Measurements from ENCODE around the gene ATP6V1C2.
"Not testable (repeated sequence)": the region's sequence is repeated elsewhere in the genome, so short reads cannot be mapped to it uniquely, and the experiment has no call there.

The ATP6V1C2 gene

DNA sequence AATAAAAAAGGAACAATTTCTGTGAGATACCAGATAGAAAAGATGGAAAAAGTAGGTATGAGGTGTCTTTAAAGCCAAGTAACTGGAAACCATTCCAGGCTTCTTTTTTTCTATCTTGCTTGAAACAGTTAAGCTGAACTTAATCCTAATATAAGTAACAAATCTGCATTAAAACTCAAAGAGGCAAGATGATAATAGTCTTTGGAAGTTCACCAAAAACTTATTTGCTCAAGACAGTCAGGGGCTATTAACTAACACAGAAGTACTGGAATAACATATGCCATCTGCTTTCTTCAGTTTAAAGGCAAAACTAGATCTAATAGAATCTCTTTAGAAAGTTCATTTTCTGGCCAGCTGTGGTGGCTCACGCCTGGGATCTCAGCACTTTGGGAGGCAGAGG lies 72.4 kb downstream of the ATP6V1C2 start:
- DNase-seq (ENCODE audit: extremely low read depth, low read depth), result no peak
- TF ChIP-seq, protein P1, sequence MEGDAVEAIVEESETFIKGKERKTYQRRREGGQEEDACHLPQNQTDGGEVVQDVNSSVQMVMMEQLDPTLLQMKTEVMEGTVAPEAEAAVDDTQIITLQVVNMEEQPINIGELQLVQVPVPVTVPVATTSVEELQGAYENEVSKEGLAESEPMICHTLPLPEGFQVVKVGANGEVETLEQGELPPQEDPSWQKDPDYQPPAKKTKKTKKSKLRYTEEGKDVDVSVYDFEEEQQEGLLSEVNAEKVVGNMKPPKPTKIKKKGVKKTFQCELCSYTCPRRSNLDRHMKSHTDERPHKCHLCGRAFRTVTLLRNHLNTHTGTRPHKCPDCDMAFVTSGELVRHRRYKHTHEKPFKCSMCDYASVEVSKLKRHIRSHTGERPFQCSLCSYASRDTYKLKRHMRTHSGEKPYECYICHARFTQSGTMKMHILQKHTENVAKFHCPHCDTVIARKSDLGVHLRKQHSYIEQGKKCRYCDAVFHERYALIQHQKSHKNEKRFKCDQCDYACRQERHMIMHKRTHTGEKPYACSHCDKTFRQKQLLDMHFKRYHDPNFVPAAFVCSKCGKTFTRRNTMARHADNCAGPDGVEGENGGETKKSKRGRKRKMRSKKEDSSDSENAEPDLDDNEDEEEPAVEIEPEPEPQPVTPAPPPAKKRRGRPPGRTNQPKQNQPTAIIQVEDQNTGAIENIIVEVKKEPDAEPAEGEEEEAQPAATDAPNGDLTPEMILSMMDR (IDR thresholded peaks at IDR 0.05; ENCODE audit: low read depth, low read length), result no peak

- TF ChIP-seq, protein P1 (IDR thresholded peaks at IDR 0.05; ENCODE audit: low read depth, low read length), result no peak
- DNase-seq (ENCODE audit: extremely low read depth, low read depth), result no peak
Measured at GRCh38 chr2:10794876-10795275, 73.4 kb downstream of the ATP6V1C2 start.

- DNase-seq (ENCODE audit: extremely low read depth, low read depth), result no peak
- TF ChIP-seq, protein P1 (IDR thresholded peaks at IDR 0.05; ENCODE audit: low read depth, low read length), result no peak
Measured at GRCh38 chr2:10795508-10796046, 74.1 kb downstream of the ATP6V1C2 start.

DNA sequence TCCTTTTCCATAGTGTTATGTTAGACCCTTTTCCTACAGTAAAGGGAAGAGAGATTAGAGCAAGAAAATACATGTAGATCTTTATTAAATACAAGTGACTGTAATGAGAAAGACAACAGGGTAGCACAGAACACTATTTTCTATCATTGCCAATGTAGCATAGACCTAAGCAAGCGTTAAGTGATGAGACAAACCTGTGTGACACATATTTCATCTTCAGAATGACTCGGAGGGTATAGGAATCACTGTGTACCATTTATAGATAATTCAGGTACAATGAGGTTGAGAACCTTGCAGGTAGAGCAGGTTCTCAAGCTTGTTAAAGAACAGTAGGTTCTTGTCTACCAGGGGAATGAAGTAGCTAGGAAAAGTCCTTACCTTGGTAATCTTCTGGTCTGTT lies 75.3 kb downstream of the ATP6V1C2 start:
- DNase-seq (ENCODE audit: extremely low read depth, low read depth), result no peak
- TF ChIP-seq, protein P1 (IDR thresholded peaks at IDR 0.05; ENCODE audit: low read depth, low read length), result no peak

- no peak for DNase-seq (ENCODE audit: extremely low read depth, low read depth)
- TF ChIP-seq, protein P1 (IDR thresholded peaks at IDR 0.05; ENCODE audit: low read depth, low read length), result no peak
Measured at GRCh38 chr2:10798783-10799182, 77.4 kb downstream of the ATP6V1C2 start.

DNA sequence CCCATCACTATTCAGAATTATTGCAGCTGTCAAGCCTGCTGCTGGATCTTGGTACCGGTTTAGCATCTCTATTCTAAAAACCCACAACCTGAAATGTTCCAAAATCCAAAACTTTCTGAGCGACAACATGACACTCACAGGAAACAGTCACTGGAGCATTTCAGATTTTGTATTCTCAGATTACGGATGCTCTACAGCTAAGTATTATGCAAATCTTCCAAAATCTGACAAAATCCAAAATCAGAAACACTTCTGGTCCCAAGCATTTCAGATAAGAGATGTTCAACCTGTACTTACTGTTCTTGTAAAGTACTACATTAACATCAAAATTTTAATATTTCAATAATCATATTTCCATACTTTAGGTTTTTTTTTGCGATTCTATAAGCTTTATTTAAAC lies 78.7 kb downstream of the ATP6V1C2 start:
- no peak for DNase-seq (ENCODE audit: extremely low read depth, low read depth)
- TF ChIP-seq, protein P1 (IDR thresholded peaks at IDR 0.05; ENCODE audit: low read depth, low read length), result no peak

DNA sequence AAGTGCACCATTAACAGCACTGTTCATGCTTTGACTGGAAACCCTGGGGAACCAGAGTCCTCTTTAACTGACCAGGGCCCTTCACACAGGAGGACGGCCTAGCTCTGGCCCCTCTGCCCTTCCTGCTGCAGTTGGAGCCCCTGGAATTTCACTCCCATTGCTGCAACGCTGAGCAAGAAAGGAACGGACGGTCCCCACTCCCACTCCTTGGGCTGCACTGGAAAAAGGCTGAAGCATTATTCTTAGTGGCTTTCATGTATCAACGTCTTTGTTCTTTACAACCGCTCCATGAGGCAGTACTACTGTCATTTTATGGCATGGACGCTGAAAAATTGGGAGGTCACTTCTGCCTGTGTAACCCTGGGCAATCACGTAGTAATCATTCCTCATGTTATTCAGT lies 81.2 kb downstream of the ATP6V1C2 start:
- TF ChIP-seq, protein P1 (IDR thresholded peaks at IDR 0.05; ENCODE audit: low read depth, low read length), result no peak
- DNase-seq (ENCODE audit: extremely low read depth, low read depth), result no peak

- not testable (repeated sequence) for DNase-seq (ENCODE audit: extremely low read depth, low read depth)
Measured at GRCh38 chr2:10805990-10806389, 84.6 kb downstream of the ATP6V1C2 start.
